Left ventricle myocardium inferior (tissue), 1 donor: ENCODE data around the gene ACOX3. TPM values are rescaled to one million over a fixed set of nuclear protein-coding genes. Genes with fewer than 3 reads are reported as not detected.

Experiments
- DNase-seq: peaks from one replicate; pipeline ENCODE4 v3.0.0-alpha.2; 2020
- H3K27ac ChIP-seq: fragments of 200-600 bp; replicated peaks from 2 replicates; pipeline ENCODE4 v1.8.0; 2021
- H3K27me3 ChIP-seq: fragments of 200-600 bp; 2 replicates; pipeline ENCODE4 v1.8.0; 2021; ENCODE audit warnings: low read depth
- H3K36me3 ChIP-seq: fragments of 200-600 bp; 2 replicates; pipeline ENCODE4 v1.8.0; 2021
- H3K4me1 ChIP-seq: fragments of 200-600 bp; 2 replicates; pipeline ENCODE4 v1.8.0; 2021
- H3K4me3 ChIP-seq: fragments of 200-600 bp; 2 replicates; pipeline ENCODE4 v1.8.0; 2021; ENCODE audit warnings: mild to moderate bottlenecking, moderate library complexity
- H3K9me3 ChIP-seq: fragments of 200-600 bp; replicated peaks from 2 replicates; pipeline ENCODE4 v1.8.0; 2021
- intact Hi-C: fragments of 100-400 bp; cut with micrococcal nuclease; formaldehyde crosslinking; loops from one replicate; pipeline ENCODE4 v1.11.0; 2022
- total RNA-seq: library from RNA; stranded (reverse); fragmentation: NEBNext Ultra II Directional; extraction: Animal tissue kit (Norgen Biotek cat#: 25700); gene quantifications from one replicate; pipeline ENCODE4 v1.2.1, GENCODE V29; 2021
- TF ChIP-seq, protein P1 (sequence below): fragments of 200-600 bp; IDR thresholded peaks from 2 replicates; pipeline ENCODE4 v1.8.0; 2021; ENCODE audit warnings: antibody characterized with exemption, mild to moderate bottlenecking, borderline replicate concordance
- donor health status: DM: no; HTN: yes; CAD: no; lungs with severe emphysema.

Gene ACOX3
- total RNA-seq, 1 donor from 2014 or later, result 22.0 TPM

DNA sequence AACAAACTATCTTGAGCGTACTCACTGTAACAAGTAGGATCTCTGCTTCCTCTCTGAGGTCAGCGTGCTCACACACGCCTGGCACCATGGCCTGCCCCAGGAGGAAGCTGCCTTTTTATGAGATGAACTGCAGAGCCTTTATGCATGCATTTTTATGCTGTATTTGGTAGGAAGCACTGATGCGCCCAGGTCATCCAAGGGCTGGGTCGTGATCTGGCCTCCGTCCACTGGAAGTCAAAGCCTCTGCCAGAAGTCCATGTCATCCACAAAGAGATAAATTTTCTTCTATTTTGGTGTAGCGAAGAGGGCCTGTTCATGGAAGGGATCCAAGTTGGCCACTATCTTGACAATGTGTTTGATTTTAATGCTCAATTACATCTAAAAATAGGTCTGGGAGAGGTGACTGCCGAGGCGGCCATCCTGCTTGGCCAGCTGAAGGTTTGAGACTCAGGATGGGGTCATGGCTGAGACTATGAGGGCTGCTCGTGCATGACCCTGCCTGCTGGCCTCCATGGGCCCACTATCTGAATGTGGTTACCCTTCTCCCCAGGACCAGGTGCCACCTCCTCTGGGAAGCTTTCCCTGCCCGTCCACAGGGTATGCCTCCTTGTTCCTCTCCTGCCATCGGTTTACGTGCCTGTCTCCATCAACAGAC is 120.7 kb downstream of the ACOX3 start:
- TF ChIP-seq, protein P1, sequence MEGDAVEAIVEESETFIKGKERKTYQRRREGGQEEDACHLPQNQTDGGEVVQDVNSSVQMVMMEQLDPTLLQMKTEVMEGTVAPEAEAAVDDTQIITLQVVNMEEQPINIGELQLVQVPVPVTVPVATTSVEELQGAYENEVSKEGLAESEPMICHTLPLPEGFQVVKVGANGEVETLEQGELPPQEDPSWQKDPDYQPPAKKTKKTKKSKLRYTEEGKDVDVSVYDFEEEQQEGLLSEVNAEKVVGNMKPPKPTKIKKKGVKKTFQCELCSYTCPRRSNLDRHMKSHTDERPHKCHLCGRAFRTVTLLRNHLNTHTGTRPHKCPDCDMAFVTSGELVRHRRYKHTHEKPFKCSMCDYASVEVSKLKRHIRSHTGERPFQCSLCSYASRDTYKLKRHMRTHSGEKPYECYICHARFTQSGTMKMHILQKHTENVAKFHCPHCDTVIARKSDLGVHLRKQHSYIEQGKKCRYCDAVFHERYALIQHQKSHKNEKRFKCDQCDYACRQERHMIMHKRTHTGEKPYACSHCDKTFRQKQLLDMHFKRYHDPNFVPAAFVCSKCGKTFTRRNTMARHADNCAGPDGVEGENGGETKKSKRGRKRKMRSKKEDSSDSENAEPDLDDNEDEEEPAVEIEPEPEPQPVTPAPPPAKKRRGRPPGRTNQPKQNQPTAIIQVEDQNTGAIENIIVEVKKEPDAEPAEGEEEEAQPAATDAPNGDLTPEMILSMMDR, result no peak
- H3K36me3 ChIP-seq, result peaks cover 4% of the 10 kb centered on the region

DNA sequence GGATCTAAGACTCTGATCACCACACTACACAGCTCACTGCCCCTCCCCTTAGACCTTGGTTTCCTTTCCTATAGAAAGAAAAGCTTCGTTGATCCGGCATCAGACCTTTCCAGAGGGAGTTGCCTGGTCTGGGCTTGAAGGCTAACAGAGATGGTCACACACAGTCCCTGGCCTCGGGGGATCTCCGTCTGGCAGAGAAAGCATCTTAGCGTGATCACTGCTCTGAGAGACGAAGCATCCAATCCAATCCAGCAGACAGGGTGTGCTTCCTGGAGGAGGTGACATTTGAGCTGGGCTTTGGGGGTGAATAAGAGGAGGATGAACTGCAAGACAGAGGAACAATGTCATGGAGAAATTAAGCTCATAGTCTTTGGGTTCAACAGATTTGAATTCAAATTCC is 121.5 kb downstream of the ACOX3 start:
- H3K27me3 ChIP-seq, result no peaks in the 10 kb centered on the region
- intact Hi-C loops, result no loop called here
- H3K4me3 ChIP-seq, result no peak overlapping the region
- H3K36me3 ChIP-seq, result peaks cover 4% of the 10 kb centered on the region
- peaks cover 56% of the 10 kb centered on the region for H3K4me1 ChIP-seq
- DNase-seq, result no peak
- H3K27ac ChIP-seq, result peak overlapping the region; percentile 88
- TF ChIP-seq, protein P1, result no peak
- peaks cover 9% of the 10 kb centered on the region for H3K9me3 ChIP-seq

More for the DNA sequence above, 120.7 kb downstream of the ACOX3 start:
- H3K4me1 ChIP-seq, result peaks cover 60% of the 10 kb centered on the region
- DNase-seq, result peak; percentile 76
- H3K9me3 ChIP-seq, result peaks cover 10% of the 10 kb centered on the region
- no peaks in the 10 kb centered on the region for H3K27me3 ChIP-seq
- peak overlapping the region; percentile 88 for H3K27ac ChIP-seq
- intact Hi-C loops, result no loop called here
- peak overlapping the region; percentile 33 for H3K4me3 ChIP-seq

DNA sequence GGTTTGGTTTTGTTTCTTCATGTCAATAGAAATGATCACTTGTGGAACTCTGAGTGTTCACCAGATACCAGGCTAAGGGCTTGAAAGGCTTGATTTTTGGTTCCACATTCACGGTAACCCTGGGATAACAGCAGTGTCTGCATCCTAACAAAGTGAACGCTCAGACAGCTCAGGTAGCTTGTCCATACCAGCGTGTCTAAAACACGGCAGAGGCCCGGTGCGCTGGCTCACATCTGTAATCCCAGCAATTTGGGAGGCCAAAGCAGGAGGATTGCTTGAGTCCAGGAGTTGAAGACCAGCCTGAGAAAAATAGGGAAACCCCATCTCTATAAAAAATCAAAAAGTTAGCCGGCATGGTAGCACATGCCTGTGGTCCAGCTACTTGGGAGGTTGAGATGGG is 122.0 kb downstream of the ACOX3 start:
- peak overlapping the region; percentile 88 for H3K27ac ChIP-seq
- H3K4me3 ChIP-seq, result no peak overlapping the region
- H3K36me3 ChIP-seq, result no peaks in the 10 kb centered on the region
- intact Hi-C loops, result no loop called here
- peaks cover 4% of the 10 kb centered on the region for H3K9me3 ChIP-seq
- no peaks in the 10 kb centered on the region for H3K27me3 ChIP-seq
- TF ChIP-seq, protein P1, result no peak
- peaks cover 56% of the 10 kb centered on the region for H3K4me1 ChIP-seq
- DNase-seq, result no peak

DNA sequence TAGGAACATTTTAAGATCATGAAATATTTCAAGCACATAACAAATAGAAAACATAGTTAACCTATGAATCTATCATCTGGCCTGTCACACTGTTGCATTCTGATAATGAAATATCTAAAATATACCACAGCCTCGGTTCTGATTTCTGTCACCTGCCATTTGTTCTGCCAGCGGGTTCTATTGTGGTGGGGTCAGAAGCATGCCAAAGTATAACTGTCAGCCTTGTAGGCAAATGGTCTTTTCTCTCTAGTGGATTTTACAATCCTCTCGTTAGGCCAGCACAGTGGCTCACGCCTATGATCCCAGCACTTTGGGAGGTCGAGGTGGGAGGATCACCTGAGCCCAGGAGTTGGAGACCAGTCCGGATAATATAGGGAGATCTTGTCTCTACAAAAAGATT is 123.0 kb downstream of the ACOX3 start:
- Histone ChIP-seq H3K36me3 (no peaks in the 10 kb centered on the region), H3K9me3 (peaks cover 6% of the 10 kb centered on the region), H3K4me3 (no peak overlapping the region), H3K27ac (peak overlapping the region; percentile 88), H3K27me3 (no peaks in the 10 kb centered on the region), H3K4me1 (peaks cover 56% of the 10 kb centered on the region)
- DNase-seq, result no peak
- TF ChIP-seq, protein P1, result no peak
- intact Hi-C loops, result no loop called here

DNA sequence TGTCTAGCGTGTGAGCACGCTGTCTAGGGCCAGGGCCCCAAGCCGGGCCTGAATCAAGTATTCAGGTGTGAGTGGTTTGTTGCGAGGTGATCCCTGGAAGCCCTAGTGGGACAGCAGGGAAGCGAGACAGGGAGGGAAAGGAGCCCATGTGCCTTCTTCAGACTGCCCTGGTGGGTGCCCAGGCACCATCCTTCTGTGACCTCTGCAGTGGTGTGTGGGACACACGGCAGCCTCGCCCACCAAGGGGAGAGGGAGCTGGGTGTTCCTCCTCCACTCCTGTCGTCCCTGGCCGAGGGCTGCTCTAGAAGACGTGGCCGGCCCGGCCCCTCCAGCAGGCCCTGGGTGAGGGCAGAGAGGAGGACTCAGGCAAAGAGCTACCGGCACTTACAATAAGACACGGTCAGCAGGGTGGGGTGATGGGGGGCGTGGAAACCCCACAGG is 123.6 kb downstream of the ACOX3 start:
- peaks cover 56% of the 10 kb centered on the region for H3K4me1 ChIP-seq
- H3K9me3 ChIP-seq, result peaks cover 6% of the 10 kb centered on the region
- TF ChIP-seq, protein P1, result no peak
- peak overlapping the region; percentile 88 for H3K27ac ChIP-seq
- intact Hi-C loops, result no loop called here
- no peak overlapping the region for H3K4me3 ChIP-seq
- no peaks in the 10 kb centered on the region for H3K36me3 ChIP-seq
- no peaks in the 10 kb centered on the region for H3K27me3 ChIP-seq
- no peak for DNase-seq

Other genes starting within 250 kb of the ACOX3 start
- 13.6 TPM for gene SH3TC1, start 241.4 kb downstream of the ACOX3 start, total RNA-seq
- 119 TPM for gene HTRA3, start 171.0 kb downstream of the ACOX3 start, total RNA-seq
- gene TRMT44, start 54 bp upstream of the ACOX3 start, total RNA-seq, result 9.2 TPM
- gene GPR78, start 139.7 kb upstream of the ACOX3 start, total RNA-seq, result not detected
- 0.27 TPM for gene CPZ, start 152.0 kb upstream of the ACOX3 start, total RNA-seq